Prostate gland (tissue), 2 donors: Measurements from ENCODE around the gene NFIC.

Experiments used
- CTCF ChIP-seq, 4 experiments: fragments of 200-600 bp in 2 of 4; fragments of 450-650 bp in 2 of 4; sonication (generic) in 2 of 4; IDR thresholded peaks; 1 replicate in 3 of 4; 2 replicates in 1 of 4; pipeline ENCODE4 v1.5.1; 2016 to 2019; ENCODE audit warnings: antibody characterized with exemption in 4 of 4, mild to moderate bottlenecking in 2 of 4, moderate library complexity in 2 of 4
- POLR2A ChIP-seq: fragments of 450-650 bp; IDR thresholded peaks from one replicate; pipeline ENCODE4 v1.6.1; 2016; ENCODE audit warnings: antibody characterized with exemption, mild to moderate bottlenecking

GRCh38 chr19:3506384-3507340, 140.3 kb downstream of the NFIC start:
- TF ChIP-seq POLR2A (no peak), CTCF (IDR thresholded peaks at IDR 0.05) (no peak)
